DND-41 (cell line): ENCODE measurements around the gene ITGA6.

Experiments used
- ATAC-seq: fragments of 200-7000 bp; cut with Tn5 transposase; 3 replicates; pipeline ENCODE4 v1.9.1; 2021; ENCODE audit warnings: low read depth; ENCODE audit not compliant: insufficient read depth
- DNase-seq: peaks from one replicate; pipeline ENCODE4 v3.0.0-alpha.2; 2020
- H2AFZ ChIP-seq: 2 replicates; pipeline ENCODE4 v1.6.0; 2012; ENCODE audit warnings: low read depth, low read length
- H3K27ac ChIP-seq: 2 replicates; pipeline ENCODE4 v1.5.1; 2012; ENCODE audit warnings: low read length, inconsistent platforms
- H3K27me3 ChIP-seq: fragments of 200-600 bp; sonication (generic); 2 replicates; pipeline ENCODE4 v1.6.0; 2012; ENCODE audit warnings: low read length, mild to moderate bottlenecking, inconsistent platforms; ENCODE audit not compliant: insufficient read depth, poor library complexity
- H3K36me3 ChIP-seq: 2 replicates; pipeline ENCODE4 v1.5.1; 2012; ENCODE audit warnings: low read length, inconsistent platforms; ENCODE audit not compliant: insufficient read depth
- H3K4me1 ChIP-seq: 2 replicates; pipeline ENCODE4 v1.5.1; 2012; ENCODE audit warnings: mild to moderate bottlenecking, low read length; ENCODE audit not compliant: insufficient read depth
- H3K4me2 ChIP-seq: 2 replicates; pipeline ENCODE4 v1.6.0; 2012; ENCODE audit warnings: mild to moderate bottlenecking, moderate library complexity, low read length, inconsistent platforms; ENCODE audit not compliant: insufficient read depth
- H3K4me3 ChIP-seq, 2 experiments: fragments of 200-600 bp in 1 of 2; shearing (Covaris generic) in 1 of 2; 2 replicates each; pipeline ENCODE4 v1.5.1; 2012 to 2016; ENCODE audit warnings: inconsistent platforms in 2 of 2, low read length in 2 of 2, mild to moderate bottlenecking in 2 of 2, low read depth in 1 of 2, moderate library complexity in 1 of 2
- H3K79me2 ChIP-seq: 2 replicates; pipeline ENCODE4 v1.6.0; 2012; ENCODE audit warnings: low read length, inconsistent platforms; ENCODE audit not compliant: insufficient read depth
- H3K9ac ChIP-seq: 2 replicates; pipeline ENCODE4 v1.6.0; 2012; ENCODE audit warnings: low read depth, mild to moderate bottlenecking, inconsistent platforms, low read length, moderate library complexity
- H3K9me3 ChIP-seq: 2 replicates; pipeline ENCODE4 v1.5.1; 2012; ENCODE audit warnings: low read length, moderate library complexity, mild to moderate bottlenecking, inconsistent platforms; ENCODE audit not compliant: insufficient read depth, severe bottlenecking
- H4K20me1 ChIP-seq: 2 replicates; pipeline ENCODE4 v1.6.0; 2012; ENCODE audit warnings: low read length; ENCODE audit not compliant: insufficient read depth
- EZH2 ChIP-seq: IDR thresholded peaks from 3 replicates; pipeline ENCODE4 v1.6.1; 2012; ENCODE audit warnings: borderline replicate concordance, low read depth, mild to moderate bottlenecking, moderate library complexity, low read length, inconsistent platforms; ENCODE audit not compliant: severe bottlenecking
- TF ChIP-seq, protein P1 (sequence below): IDR thresholded peaks from 2 replicates; pipeline ENCODE4 v1.5.1; 2012; ENCODE audit warnings: borderline replicate concordance, low read length, moderate library complexity, mild to moderate bottlenecking; ENCODE audit not compliant: poor library complexity, severe bottlenecking; ENCODE audit errors: extremely low read depth

Gene ITGA6

GRCh38 chr2:172399765-172400164 is 27.6 kb upstream of the ITGA6 start:
- TF ChIP-seq, protein P1, sequence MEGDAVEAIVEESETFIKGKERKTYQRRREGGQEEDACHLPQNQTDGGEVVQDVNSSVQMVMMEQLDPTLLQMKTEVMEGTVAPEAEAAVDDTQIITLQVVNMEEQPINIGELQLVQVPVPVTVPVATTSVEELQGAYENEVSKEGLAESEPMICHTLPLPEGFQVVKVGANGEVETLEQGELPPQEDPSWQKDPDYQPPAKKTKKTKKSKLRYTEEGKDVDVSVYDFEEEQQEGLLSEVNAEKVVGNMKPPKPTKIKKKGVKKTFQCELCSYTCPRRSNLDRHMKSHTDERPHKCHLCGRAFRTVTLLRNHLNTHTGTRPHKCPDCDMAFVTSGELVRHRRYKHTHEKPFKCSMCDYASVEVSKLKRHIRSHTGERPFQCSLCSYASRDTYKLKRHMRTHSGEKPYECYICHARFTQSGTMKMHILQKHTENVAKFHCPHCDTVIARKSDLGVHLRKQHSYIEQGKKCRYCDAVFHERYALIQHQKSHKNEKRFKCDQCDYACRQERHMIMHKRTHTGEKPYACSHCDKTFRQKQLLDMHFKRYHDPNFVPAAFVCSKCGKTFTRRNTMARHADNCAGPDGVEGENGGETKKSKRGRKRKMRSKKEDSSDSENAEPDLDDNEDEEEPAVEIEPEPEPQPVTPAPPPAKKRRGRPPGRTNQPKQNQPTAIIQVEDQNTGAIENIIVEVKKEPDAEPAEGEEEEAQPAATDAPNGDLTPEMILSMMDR, result no peak
- TF ChIP-seq EZH2, result no peak
- Histone ChIP-seq H3K4me2 (no peak overlapping the region), H3K27ac (no peak overlapping the region), H3K27me3 (peaks cover 8% of the 10 kb centered on the region), H3K9ac (no peak overlapping the region), H3K4me1 (no peaks in the 10 kb centered on the region), H2AFZ (no peak overlapping the region), H4K20me1 (no peaks in the 10 kb centered on the region), H3K79me2 (no peaks in the 10 kb centered on the region), H3K4me3 (no peak overlapping the region), H3K36me3 (no peaks in the 10 kb centered on the region), H3K9me3 (no peaks in the 10 kb centered on the region)
- no peak for DNase-seq
- no peak for ATAC-seq

- no peak for ATAC-seq
- TF ChIP-seq EZH2, result no peak
- TF ChIP-seq, protein P1, result no peak
- H3K36me3 ChIP-seq, result no peaks in the 10 kb centered on the region
- peaks cover 2% of the 10 kb centered on the region for H3K27me3 ChIP-seq
- H2AFZ ChIP-seq, result no peak overlapping the region
- no peak for DNase-seq
- H3K4me1 ChIP-seq, result no peaks in the 10 kb centered on the region
- no peaks in the 10 kb centered on the region for H4K20me1 ChIP-seq
- no peak overlapping the region for H3K9ac ChIP-seq
- H3K79me2 ChIP-seq, result no peaks in the 10 kb centered on the region
- no peak overlapping the region for H3K4me3 ChIP-seq
- H3K4me2 ChIP-seq, result no peak overlapping the region
- H3K9me3 ChIP-seq, result no peaks in the 10 kb centered on the region
- no peak overlapping the region for H3K27ac ChIP-seq
Measured at GRCh38 chr2:172402198-172402597, 25.2 kb upstream of the ITGA6 start.

DNA sequence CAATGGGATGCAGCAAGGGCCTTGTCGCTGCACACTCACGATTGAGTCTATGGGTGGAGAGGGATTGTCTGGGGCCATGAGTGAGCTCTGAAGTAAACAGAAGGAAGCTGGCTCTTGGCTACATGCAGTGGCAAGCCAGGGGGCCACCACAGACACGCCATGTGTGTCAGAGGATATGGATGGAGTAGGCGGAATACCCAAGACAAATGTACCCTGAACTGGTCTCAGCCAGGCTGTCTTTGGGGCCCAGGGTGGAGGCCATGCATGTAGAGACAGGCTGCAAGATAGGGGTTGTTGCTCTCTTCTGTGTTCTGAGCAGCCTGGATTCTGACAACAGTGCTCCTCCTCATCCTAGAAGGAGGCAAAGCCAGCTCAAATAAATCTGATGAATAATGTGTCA is 24.0 kb upstream of the ITGA6 start:
- H3K4me3 ChIP-seq, result no peak overlapping the region
- no peaks in the 10 kb centered on the region for H3K36me3 ChIP-seq
- H3K4me1 ChIP-seq, result no peaks in the 10 kb centered on the region
- TF ChIP-seq, protein P1, result no peak
- TF ChIP-seq EZH2, result no peak
- no peak for ATAC-seq
- no peak overlapping the region for H3K9ac ChIP-seq
- H3K27me3 ChIP-seq, result peaks cover 5% of the 10 kb centered on the region
- H3K9me3 ChIP-seq, result no peaks in the 10 kb centered on the region
- H3K4me2 ChIP-seq, result no peak overlapping the region
- H4K20me1 ChIP-seq, result no peaks in the 10 kb centered on the region
- H3K27ac ChIP-seq, result no peak overlapping the region
- H2AFZ ChIP-seq, result no peak overlapping the region
- H3K79me2 ChIP-seq, result no peaks in the 10 kb centered on the region
- no peak for DNase-seq
